Gastrocnemius medialis (tissue), 4 donors: ENCODE data around the gene OTOG. TPM values are rescaled to one million over a fixed set of nuclear protein-coding genes. Genes with fewer than 3 reads are reported as not detected.
A peak's percentile ranks its signal among the peaks of the same experiment; 100 is the strongest.

ENCODE experiments used
- ATAC-seq, 2 donors: fragments of 150-250 bp; one replicate each; pipeline ENCODE4 v1.9.1; 2016
- DNase-seq, 2 donors: peaks; one replicate each; pipeline ENCODE4 v3.0.0-alpha.2; 2019
- H3K27ac ChIP-seq, 4 donors: fragments of 200-600 bp; sonication (generic); 1 replicate in 1 of 4; 2 replicates in 3 of 4; pipeline ENCODE4 v1.5.1; 2016 to 2018; ENCODE audit warnings: mild to moderate bottlenecking in 2 of 4, moderate library complexity in 1 of 4
- H3K27me3 ChIP-seq, 3 donors: fragments of 200-600 bp; sonication (generic) in 2 of 3; 1 replicate in 1 of 3; 2 replicates in 2 of 3; pipeline versions ENCODE4 v1.5.1 to v1.6.0; 2016 to 2019; ENCODE audit warnings: mild to moderate bottlenecking in 1 of 3, moderate library complexity in 1 of 3
- H3K36me3 ChIP-seq, 2 donors: fragments of 200-600 bp; sonication (generic) in 1 of 2; one replicate each; pipeline ENCODE4 v1.5.1; 2017 to 2018
- H3K4me1 ChIP-seq, 2 donors: fragments of 200-600 bp; sonication (generic) in 1 of 2; one replicate each; pipeline ENCODE4 v1.5.1; 2016 to 2017; ENCODE audit warnings: mild to moderate bottlenecking in 2 of 2
- H3K4me3 ChIP-seq, 4 donors: fragments of 200-600 bp; sonication (generic) in 3 of 4; 1 replicate in 1 of 4; 2 replicates in 3 of 4; pipeline ENCODE4 v1.5.1; 2016 to 2019; ENCODE audit warnings: mild to moderate bottlenecking in 2 of 4
- H3K9me3 ChIP-seq, 3 donors: fragments of 200-600 bp; sonication (generic) in 2 of 3; 1 replicate in 1 of 3; 2 replicates in 2 of 3; pipeline ENCODE4 v1.5.1; 2016 to 2019
- POLR2A ChIP-seq, 2 donors: fragments of 450-650 bp; IDR thresholded peaks; one replicate each; pipeline ENCODE4 v1.6.1; 2017; ENCODE audit warnings: antibody characterized with exemption in 2 of 2, mild to moderate bottlenecking in 2 of 2, moderate library complexity in 2 of 2
- in situ Hi-C, 4 donors: fragments of 200-750 bp; cut with MboI; loops; one replicate each; pipeline versions ENCODE4 v1.15.0 to v1.8.0; 2017; ENCODE audit warnings: low sequenced_read_pairs in 4 of 4
- intact Hi-C: fragments of 100-400 bp; cut with DNase I; formaldehyde crosslinking; loops from one replicate; pipeline ENCODE4 v1.15.1; 2023; ENCODE audit warnings: low total_unique reads
- total RNA-seq, 4 donors: library from RNA; depleted of rRNA; stranded (reverse); fragments of >200 nt; gene quantifications; one replicate each; pipeline versions ENCODE4 v1.1.0 to v1.2.3, GENCODE V29; 2016
- TF ChIP-seq, protein P1 (sequence below), 5 experiments: fragments of 450-650 bp in 3 of 5; fragments of 200-600 bp in 2 of 5; sonication (generic) in 2 of 5; IDR thresholded peaks in 4 of 5; conservative IDR thresholded peaks in 1 of 5; 1 replicate in 4 of 5; 2 replicates in 1 of 5; pipeline ENCODE4 v1.5.1; 2016 to 2019; ENCODE audit warnings: antibody characterized with exemption in 5 of 5, mild to moderate bottlenecking in 3 of 5, moderate library complexity in 3 of 5

The OTOG gene
- total RNA-seq, 4 donors from 2014 or later, result not detected

DNA sequence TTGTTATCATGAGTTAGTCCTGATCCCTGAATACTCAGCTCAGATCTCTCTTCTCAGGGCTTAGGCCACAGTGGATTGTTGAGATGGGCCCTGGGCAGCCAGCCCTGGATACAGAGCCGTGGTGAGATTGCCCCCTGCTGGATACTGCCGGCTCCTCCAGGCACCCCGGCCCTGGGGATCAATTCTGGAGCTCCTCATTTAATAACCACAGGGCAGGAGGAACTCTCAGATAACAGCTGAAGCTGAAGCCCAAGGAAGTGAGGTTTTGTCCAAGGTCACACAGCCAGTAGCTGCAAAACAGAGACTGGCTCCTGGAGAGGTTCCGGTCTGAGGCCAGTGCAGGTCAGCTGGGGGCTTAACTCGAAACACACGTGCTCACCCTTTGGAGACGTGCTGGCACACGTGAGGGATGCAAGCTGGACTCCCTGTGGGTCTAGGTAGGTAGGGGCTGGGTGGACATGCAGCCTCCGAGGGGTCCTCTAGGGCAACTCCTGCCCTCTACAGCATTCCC is 18.8 kb upstream of the OTOG start:
- DNase-seq, result no peak
- Histone ChIP-seq H3K27me3 (peaks cover 0 to 2% (median 0%) of the 10 kb centered on the region in 3 donors), H3K4me1 (no peaks in the 10 kb centered on the region), H3K36me3 (no peaks in the 10 kb centered on the region), H3K27ac (no peak overlapping the region), H3K4me3 (no peak overlapping the region), H3K9me3 (no peaks in the 10 kb centered on the region)
- intact Hi-C loops, result no loop called here
- peak in 1 of 2 donors; percentile 79 for ATAC-seq
- TF ChIP-seq POLR2A (IDR thresholded peaks at IDR 0.05), result no peak
- TF ChIP-seq, protein P1, sequence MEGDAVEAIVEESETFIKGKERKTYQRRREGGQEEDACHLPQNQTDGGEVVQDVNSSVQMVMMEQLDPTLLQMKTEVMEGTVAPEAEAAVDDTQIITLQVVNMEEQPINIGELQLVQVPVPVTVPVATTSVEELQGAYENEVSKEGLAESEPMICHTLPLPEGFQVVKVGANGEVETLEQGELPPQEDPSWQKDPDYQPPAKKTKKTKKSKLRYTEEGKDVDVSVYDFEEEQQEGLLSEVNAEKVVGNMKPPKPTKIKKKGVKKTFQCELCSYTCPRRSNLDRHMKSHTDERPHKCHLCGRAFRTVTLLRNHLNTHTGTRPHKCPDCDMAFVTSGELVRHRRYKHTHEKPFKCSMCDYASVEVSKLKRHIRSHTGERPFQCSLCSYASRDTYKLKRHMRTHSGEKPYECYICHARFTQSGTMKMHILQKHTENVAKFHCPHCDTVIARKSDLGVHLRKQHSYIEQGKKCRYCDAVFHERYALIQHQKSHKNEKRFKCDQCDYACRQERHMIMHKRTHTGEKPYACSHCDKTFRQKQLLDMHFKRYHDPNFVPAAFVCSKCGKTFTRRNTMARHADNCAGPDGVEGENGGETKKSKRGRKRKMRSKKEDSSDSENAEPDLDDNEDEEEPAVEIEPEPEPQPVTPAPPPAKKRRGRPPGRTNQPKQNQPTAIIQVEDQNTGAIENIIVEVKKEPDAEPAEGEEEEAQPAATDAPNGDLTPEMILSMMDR (IDR thresholded peaks at IDR 0.05 in 4 of 5, conservative IDR thresholded peaks at IDR 0.05 in 1 of 5), result peak in 4 of 5 experiments; percentile 56 to 72 (median 68)
- in situ Hi-C loops, result loop anchor here in 1 of 4 donors (10.0 kb wide), 1 partner anchor 293 kb away; no protein-coding TSS in a partner anchor

DNA sequence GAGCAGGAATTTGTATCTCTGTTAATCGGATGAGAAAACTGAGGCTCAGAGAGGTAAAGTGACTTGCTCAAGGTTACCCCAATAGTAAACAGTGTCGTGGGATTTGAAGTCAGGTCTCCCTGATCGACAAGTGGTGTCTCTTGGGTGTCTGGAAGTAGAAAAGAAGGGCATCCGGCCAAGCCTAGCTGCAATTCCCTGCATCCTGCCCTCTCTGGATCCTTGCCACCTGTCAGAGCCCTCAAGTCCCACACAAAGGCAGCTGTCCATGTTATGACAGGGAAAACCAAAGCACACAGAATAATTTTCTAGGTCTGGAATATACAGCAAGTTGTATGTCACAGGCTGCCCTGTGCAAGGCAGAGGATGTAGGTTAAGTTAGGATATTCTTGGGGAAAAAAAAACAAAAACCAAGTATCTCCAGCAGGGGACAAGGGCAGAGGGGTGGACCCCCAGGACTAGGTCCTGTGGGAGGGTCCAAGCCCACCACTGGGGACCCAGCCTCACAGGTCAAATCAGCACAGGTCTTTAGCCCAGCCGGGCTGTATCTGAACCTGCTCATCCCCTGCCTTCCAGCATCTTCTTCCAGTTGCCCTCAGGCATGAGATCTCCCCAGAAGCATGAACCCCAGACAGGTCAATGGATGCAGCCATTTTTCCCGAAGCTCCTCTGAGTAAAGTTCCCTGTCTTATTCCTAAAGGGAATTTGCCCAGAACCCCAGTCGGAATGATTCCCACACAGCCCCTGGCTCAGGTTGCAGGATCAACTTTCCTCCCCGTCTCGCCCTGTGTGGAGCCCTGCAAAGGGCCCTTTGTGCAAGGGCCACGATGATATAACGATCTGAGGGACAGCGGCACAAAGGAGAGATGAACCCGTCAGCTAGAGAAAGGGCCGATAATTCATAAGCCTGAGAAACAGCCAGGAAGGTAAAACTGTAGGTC is 17.9 kb upstream of the OTOG start:
- TF ChIP-seq, protein P1 (IDR thresholded peaks at IDR 0.05 in 4 of 5, conservative IDR thresholded peaks at IDR 0.05 in 1 of 5), result no peak
- TF ChIP-seq POLR2A (IDR thresholded peaks at IDR 0.05), result no peak
- in situ Hi-C loops, result loop anchor here in 1 of 4 donors (10.0 kb wide), 1 partner anchor 294 kb away; no protein-coding TSS in a partner anchor
- DNase-seq (no peak), ATAC-seq (no peak)
- Histone ChIP-seq H3K4me3 (no peak overlapping the region), H3K27me3 (peaks cover 0 to 2% (median 0%) of the 10 kb centered on the region in 3 donors), H3K27ac (no peak overlapping the region), H3K9me3 (no peaks in the 10 kb centered on the region), H3K36me3 (no peaks in the 10 kb centered on the region), H3K4me1 (no peaks in the 10 kb centered on the region)
- intact Hi-C loops, result no loop called here

DNA sequence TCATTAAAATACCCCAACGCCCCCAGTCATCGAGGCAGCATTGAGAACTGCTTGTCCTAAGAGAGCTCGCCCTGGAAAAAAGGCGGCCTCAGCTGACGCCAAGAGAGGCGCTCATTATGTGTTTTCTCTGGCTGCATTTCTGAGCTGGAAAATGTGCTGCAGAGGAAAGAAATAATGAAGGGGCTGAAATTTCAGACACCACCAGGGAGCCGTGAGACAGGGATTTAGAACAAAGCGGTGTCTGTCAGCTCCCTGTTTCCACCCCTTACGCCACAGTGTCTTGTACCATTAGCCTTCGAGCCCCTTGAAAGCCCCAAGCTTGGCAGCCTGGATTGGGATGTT is 17.2 kb upstream of the OTOG start:
- Histone ChIP-seq H3K36me3 (no peaks in the 10 kb centered on the region), H3K27me3 (peaks cover 0 to 2% (median 0%) of the 10 kb centered on the region in 3 donors), H3K4me3 (no peak overlapping the region), H3K27ac (no peak overlapping the region), H3K4me1 (no peaks in the 10 kb centered on the region), H3K9me3 (no peaks in the 10 kb centered on the region)
- ATAC-seq, result no peak
- TF ChIP-seq POLR2A (IDR thresholded peaks at IDR 0.05), result no peak
- TF ChIP-seq, protein P1 (IDR thresholded peaks at IDR 0.05 in 4 of 5, conservative IDR thresholded peaks at IDR 0.05 in 1 of 5), result no peak
- in situ Hi-C loops (loop anchor here in 1 of 4 donors (10.0 kb wide), 1 partner anchor 295 kb away; no protein-coding TSS in a partner anchor), intact Hi-C loops (no loop called here)
- DNase-seq, result no peak

DNA sequence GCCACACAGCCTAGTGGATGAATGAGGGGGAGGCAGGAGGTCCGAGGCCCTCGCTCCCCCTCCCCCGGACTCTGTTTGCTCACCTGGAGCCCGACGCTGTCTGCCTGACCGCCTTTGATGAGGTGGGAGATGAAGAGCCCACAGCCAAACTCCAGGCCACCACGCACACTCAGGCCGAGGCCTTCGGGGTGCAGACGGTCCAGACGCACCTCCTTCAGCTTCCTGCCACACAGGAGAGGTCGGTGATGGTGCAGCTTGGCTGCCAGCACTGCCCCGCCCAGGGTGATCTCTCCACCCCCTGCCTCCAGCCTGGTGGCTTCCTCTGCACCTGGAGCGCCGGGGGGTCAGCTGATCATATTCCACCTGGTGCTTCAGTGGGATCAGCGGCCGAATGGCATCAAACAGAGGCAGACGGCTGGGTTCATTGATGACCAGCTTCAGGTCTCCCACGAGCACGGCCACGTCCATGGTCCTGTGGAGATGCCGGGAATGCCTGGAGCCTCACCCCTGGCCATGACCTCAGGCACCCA is 15.9 kb upstream of the OTOG start:
- TF ChIP-seq POLR2A (IDR thresholded peaks at IDR 0.05), result no peak
- TF ChIP-seq, protein P1 (IDR thresholded peaks at IDR 0.05 in 4 of 5, conservative IDR thresholded peaks at IDR 0.05 in 1 of 5), result no peak
- ATAC-seq, result no peak
- H3K4me3 ChIP-seq, result no peak overlapping the region
- peaks cover 0 to 2% (median 0%) of the 10 kb centered on the region in 3 donors for H3K27me3 ChIP-seq
- H3K4me1 ChIP-seq, result no peaks in the 10 kb centered on the region
- no peak overlapping the region for H3K27ac ChIP-seq
- no peaks in the 10 kb centered on the region for H3K9me3 ChIP-seq
- in situ Hi-C loops (no loop called here), intact Hi-C loops (no loop called here)
- DNase-seq, result no peak
- H3K36me3 ChIP-seq, result no peaks in the 10 kb centered on the region
